ENCODE results near the gene PHF10.
A peak's percentile ranks its signal among the peaks of the same experiment; 100 is the strongest.
"Not testable (repeated sequence)": the region's sequence is repeated elsewhere in the genome, so short reads cannot be mapped to it uniquely, and the experiment has no call there.

PHF10 gene

DNA sequence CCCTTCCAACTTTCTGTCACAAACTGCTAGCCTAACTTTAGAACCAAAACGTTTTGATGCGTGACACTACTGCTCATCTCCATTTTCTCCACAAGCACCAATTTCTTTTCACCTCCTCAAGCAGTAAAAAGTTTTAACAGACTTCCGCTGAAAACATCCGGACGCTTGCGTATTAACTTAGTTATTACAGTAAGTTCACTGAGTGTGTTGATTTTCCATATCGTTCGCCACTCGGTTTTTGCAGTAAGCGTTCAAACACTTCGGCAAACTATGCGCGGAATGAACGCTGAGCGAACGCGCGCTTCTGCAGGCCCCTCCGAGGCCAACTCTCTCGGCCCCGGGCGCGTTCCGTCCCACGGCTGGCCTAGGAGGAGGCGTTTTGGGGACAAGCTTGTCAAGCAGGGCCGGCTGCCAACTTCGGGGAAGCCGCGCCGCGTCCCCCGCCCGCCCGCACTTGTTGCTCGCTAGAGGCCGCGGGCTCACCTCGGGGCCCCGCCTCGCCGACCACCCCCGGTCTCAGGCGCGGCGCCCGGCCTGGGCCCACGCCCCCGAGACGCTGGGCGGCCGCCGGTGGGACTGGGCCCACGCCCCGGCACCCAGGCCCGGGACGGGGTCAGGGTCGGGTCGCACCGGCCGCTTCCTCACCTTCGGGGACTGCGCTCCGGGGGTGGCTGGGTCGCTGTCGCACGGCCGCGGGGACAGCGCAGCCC is 945 bp downstream of the PHF10 start:
- peak; percentile 77 for DNase-seq (ENCODE audit: low spot score)

DNA sequence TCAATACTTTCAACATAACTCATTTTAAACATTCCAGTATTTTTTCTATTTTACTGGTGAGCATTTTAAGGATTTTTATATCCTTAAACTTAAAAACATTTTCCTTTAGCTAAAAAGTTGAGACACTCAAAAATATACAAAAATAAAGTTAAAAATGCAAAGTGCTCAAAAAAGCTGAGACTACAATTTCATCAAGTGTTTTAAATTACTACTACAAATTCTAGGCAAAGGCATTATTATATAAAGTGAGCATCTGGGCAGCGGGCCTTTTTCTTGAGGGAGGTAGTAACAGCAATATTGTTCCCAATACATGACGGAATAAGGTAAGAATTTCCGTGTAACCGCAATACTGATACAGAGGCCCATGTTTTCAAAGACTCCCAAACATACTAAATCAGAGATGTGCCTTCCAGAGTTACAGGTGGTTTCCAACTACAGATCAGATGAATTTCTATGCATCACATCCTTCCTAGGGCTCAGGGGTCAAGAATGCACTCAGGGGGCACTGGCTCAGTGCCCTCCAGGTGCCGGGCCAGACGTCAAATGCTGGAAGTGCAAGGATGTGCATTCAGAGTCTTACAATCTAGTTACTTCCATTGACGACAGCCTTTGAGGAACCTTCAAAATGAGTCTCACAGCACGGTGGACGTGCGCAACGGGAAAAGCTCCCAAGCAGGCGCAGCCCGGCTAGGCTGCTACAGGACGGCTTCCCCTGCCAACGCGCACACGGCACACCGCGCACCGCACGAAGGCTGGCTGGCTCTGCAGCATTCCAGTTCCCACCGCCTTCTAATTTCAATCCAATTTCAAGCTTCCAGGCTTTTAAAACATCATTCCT is 1.7 kb downstream of the PHF10 start:
- peak; percentile 33 for DNase-seq (ENCODE audit: low spot score)

- no peak for DNase-seq (ENCODE audit: low spot score)
These were observed 4.0 kb downstream of the PHF10 start for GRCh38 chr6:169720207-169720855.

- no peak for DNase-seq (ENCODE audit: low spot score)
These were observed 5.2 kb downstream of the PHF10 start for GRCh38 chr6:169719117-169719516.

- no peak for DNase-seq (ENCODE audit: low spot score)
These were observed 9.7 kb downstream of the PHF10 start for GRCh38 chr6:169714595-169714994.

GRCh38 chr6:169714178-169714577 is 10.1 kb downstream of the PHF10 start:
- no peak for DNase-seq (ENCODE audit: low spot score)

DNA sequence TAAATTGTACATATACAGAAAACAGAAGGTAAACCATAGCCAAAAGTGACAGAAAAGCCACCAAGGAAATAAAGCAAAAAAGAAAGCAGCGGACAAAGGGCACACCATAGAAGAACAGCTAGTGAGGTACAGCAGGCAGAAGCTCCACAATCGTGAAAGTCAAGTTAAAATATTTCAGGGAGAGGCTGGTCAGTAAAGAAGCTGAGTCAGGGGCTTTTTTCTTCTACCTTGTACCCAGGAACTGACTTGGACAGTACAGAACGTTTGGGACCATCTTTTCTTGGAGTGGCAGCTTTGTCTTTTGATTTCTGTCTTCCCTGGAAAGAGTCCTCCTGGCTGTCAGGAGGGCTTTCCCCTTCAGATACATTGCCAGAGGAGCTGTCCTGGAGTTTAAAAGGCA is 14.3 kb downstream of the PHF10 start:
- no peak for DNase-seq (ENCODE audit: low spot score)

GRCh38 chr6:169709293-169709692 is 15.0 kb downstream of the PHF10 start:
- no peak for DNase-seq (ENCODE audit: low spot score)

DNA sequence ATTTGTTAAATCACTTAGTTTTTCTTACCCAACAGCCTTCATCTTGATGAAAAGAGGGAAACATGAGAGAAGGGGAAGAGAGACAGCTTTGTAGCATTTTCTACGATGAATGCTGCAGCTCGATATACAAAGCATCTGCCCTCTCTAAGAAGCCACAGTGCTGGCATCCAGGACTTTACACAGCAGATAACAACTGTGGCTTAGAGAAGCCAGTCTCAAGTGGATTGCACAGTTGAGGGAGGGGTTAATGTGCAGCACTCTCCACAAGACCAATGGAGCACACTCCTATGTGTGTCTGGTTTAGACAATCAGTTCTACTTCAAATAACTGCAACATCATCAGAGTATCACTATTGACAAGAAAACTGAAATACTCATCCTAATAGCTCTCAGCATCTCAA is 16.5 kb downstream of the PHF10 start:
- DNase-seq (ENCODE audit: low spot score), result no peak

- DNase-seq (ENCODE audit: low spot score), result peak; percentile 39
These were observed 21.5 kb downstream of the PHF10 start for GRCh38 chr6:169702840-169703246.

- peak; percentile 93 for DNase-seq (ENCODE audit: low spot score)
These were observed 22.1 kb downstream of the PHF10 start, which contains the start of the genes C6orf120 and WDR27 for GRCh38 chr6:169701954-169702839. Gene C6orf120 (plus strand): TSS chr6:169702126. CDS start chr6:169702460, 334 bp downstream. Gene WDR27 (minus strand): TSS chr6:169702029. CDS start chr6:169689005, 13,024 bp downstream.

- DNase-seq (ENCODE audit: low spot score), result peak; percentile 11
These were observed 22.9 kb downstream of the PHF10 start for GRCh38 chr6:169701311-169701953.

DNA sequence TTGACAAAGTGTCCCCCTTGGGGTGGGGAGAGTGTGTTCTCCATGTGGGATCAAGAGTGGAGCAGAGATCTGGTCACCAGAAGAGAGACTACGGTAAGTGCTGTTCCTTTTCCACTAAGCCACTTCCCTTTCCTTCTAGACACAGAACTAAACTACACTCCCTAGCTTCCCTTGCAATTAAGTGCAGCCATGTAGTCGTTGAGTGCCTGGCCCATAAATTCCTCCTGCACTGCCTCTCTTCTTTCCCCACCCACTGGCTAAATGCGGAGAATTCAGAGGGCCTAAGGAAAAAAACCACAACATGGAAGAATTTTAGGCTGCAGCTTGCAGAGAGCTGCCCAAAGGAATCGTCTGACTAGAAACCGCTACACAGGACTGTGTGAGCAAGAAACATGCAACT is 24.0 kb downstream of the PHF10 start:
- DNase-seq (ENCODE audit: low spot score), result no peak

DNA sequence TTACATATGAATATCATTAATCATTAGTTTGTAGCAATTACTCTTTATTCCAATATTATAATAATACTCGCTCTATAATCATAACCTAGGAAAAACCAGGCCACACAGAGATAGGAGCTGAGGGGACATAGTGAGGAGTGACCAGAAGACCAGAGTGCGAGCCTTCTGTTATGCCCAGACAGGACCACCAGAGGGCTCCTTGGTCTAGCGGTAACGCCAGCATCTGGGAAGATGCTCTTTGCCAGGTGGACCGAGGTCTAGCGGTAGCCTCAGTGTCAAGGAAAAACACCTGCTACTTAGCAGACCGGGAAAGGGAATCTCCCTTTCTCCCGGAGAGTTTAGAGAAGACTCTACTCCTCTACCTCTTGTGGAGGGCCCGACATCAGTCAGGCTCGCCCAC is 27.2 kb downstream of the PHF10 start:
- not testable (repeated sequence) for DNase-seq (ENCODE audit: low spot score)

- DNase-seq (ENCODE audit: low spot score), result no peak
These were observed 29.2 kb downstream of the PHF10 start for GRCh38 chr6:169695131-169695530.

DNA sequence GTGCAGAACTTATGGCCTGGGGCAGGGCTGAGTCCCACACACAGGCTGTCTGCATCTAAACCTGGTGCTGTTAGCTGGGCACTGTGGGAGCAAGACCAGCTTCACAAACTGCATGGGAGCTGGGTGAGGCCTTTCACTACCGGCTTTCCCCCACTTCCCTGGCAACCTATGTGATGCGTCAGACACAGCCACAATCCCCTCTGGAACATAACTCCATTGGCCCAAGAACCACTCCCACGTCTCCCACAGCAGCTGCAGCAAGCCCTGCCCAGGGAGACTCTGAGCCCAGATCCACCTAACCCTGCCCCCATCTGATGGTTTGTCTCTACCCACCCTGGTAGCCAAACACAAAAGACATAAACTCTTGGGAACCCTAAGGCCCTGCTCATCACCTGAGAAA is 31.8 kb downstream of the PHF10 start:
- no peak for DNase-seq (ENCODE audit: low spot score)

GRCh38 chr6:169691260-169691659 is 33.0 kb downstream of the PHF10 start:
- DNase-seq (ENCODE audit: low spot score), result no peak

- DNase-seq (ENCODE audit: low spot score), result no peak
These were observed 35.0 kb downstream of the PHF10 start for GRCh38 chr6:169689287-169689686.

DNA sequence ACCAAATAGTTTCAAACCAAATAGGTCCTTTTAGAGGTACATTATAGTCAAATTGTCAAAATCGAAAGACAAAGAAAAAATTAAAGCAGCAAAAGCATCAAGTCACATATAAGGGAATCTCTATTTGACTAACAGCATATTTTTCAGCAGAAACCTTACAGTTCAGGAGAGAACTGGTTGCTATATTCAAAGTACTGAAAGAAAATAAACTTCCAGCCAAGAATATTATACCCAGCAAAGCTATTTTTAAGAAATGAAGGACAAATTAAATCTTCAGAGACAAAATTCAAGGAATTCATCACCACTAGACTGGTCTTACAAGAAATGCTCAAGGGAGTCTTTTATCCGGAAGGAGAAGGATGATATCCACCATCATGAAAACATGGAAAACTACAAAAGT is 38.4 kb downstream of the PHF10 start:
- no peak for DNase-seq (ENCODE audit: low spot score)

- DNase-seq (ENCODE audit: low spot score), result no peak
These were observed 40.2 kb downstream of the PHF10 start for GRCh38 chr6:169684056-169684455.

- no peak for DNase-seq (ENCODE audit: low spot score)
These were observed 46.0 kb downstream of the PHF10 start for GRCh38 chr6:169678342-169678741.

All from germinal center (tissue), 1 donor.